Liver (tissue), 9 donors: ENCODE measurements around the gene SLC16A11. TPM values are rescaled to one million over a fixed set of nuclear protein-coding genes. Genes with fewer than 3 reads are reported as not detected.

Source experiments
- DNase-seq: peaks from one replicate; pipeline ENCODE4 v3.0.0-alpha.2; 2017; ENCODE audit warnings: low spot score
- H3K27ac ChIP-seq, 2 donors: one replicate each; pipeline ENCODE4 v1.7.0; 2013; ENCODE audit warnings: inconsistent platforms in 2 of 2, low read length in 2 of 2, control low read depth in 1 of 2, low read depth in 1 of 2, mild to moderate bottlenecking in 1 of 2
- H3K27me3 ChIP-seq, 4 donors: one replicate each; pipeline versions ENCODE4 v1.6.1 to v1.7.0; 2013; ENCODE audit warnings: low read length in 3 of 4, inconsistent platforms in 1 of 4, mild to moderate bottlenecking in 1 of 4, moderate library complexity in 1 of 4; ENCODE audit not compliant: control insufficient read depth in 4 of 4, insufficient read depth in 4 of 4
- H3K36me3 ChIP-seq, 4 donors: one replicate each; pipeline versions ENCODE4 v1.6.1 to v1.7.0; 2013; ENCODE audit warnings: low read length in 3 of 4, mild to moderate bottlenecking in 3 of 4, low read depth in 1 of 4, moderate library complexity in 1 of 4; ENCODE audit not compliant: control insufficient read depth in 4 of 4, insufficient read depth in 3 of 4
- H3K4me1 ChIP-seq, 4 donors: one replicate each; pipeline versions ENCODE4 v1.6.1 to v1.7.0; 2013; ENCODE audit warnings: low read length in 3 of 4, mild to moderate bottlenecking in 3 of 4, moderate library complexity in 1 of 4; ENCODE audit not compliant: control insufficient read depth in 4 of 4, insufficient read depth in 4 of 4
- H3K4me3 ChIP-seq, 3 donors: one replicate each; pipeline versions ENCODE4 v1.6.1 to v1.7.0; 2013; ENCODE audit warnings: low read length in 3 of 3, control low read depth in 1 of 3, low read depth in 1 of 3, mild to moderate bottlenecking in 1 of 3
- H3K9ac ChIP-seq, 2 donors: one replicate each; pipeline ENCODE4 v1.7.0; 2013; ENCODE audit warnings: low read length in 2 of 2, mild to moderate bottlenecking in 2 of 2, moderate library complexity in 2 of 2, control low read depth in 1 of 2, low read depth in 1 of 2
- H3K9me3 ChIP-seq, 4 donors: one replicate each; pipeline versions ENCODE4 v1.6.1 to v1.7.0; 2013; ENCODE audit warnings: low read length in 3 of 4; ENCODE audit not compliant: control insufficient read depth in 4 of 4
- ATF3 ChIP-seq: IDR thresholded peaks from 2 replicates; pipeline ENCODE4 v1.6.1; 2016; ENCODE audit warnings: antibody characterized with exemption
- CTCF ChIP-seq: fragments of 150-350 bp; IDR thresholded peaks from 2 replicates; pipeline ENCODE4 v1.5.1; 2017; ENCODE audit warnings: improper control_type of control experiment, low read depth, low read length; ENCODE audit not compliant: missing input control
- FOXA2 ChIP-seq: IDR thresholded peaks from 2 replicates; pipeline ENCODE4 v1.6.1; 2016; ENCODE audit warnings: antibody characterized with exemption
- HNF4A ChIP-seq, 2 donors: conservative IDR thresholded peaks; 2 replicates each; pipeline ENCODE4 v1.6.1; 2016; ENCODE audit warnings: antibody characterized with exemption in 2 of 2, mild to moderate bottlenecking in 2 of 2
- HNF4G ChIP-seq: IDR thresholded peaks from 2 replicates; pipeline ENCODE4 v1.6.1; 2016; ENCODE audit warnings: antibody characterized with exemption
- RAD21 ChIP-seq, 2 donors: IDR thresholded peaks; 2 replicates each; pipeline ENCODE4 v1.6.1; 2016; ENCODE audit warnings: antibody characterized with exemption in 2 of 2, mild to moderate bottlenecking in 2 of 2
- RXRA ChIP-seq, 2 donors: IDR thresholded peaks; 2 replicates each; pipeline ENCODE4 v1.6.1; 2017 to 2018; ENCODE audit warnings: antibody characterized with exemption in 2 of 2, mild to moderate bottlenecking in 1 of 2
- SP1 ChIP-seq: IDR thresholded peaks from 2 replicates; pipeline ENCODE4 v1.6.1; 2018; ENCODE audit warnings: antibody characterized with exemption, mild to moderate bottlenecking
- TAF1 ChIP-seq: conservative IDR thresholded peaks from 2 replicates; pipeline ENCODE4 v1.6.1; 2016; ENCODE audit warnings: antibody characterized with exemption, mild to moderate bottlenecking
- YY1 ChIP-seq: IDR thresholded peaks from 2 replicates; pipeline ENCODE4 v1.6.1; 2016; ENCODE audit warnings: antibody characterized with exemption, mild to moderate bottlenecking
- WGBS: extraction: QIAGEN DNeasy Blood & Tissue Kit; methylation state at CpG from one replicate; pipeline ENCODE4 v1.1.7; 2013; 5-methylcytosine and 5-hydroxymethylcytosine counted together
- polyA plus RNA-seq, 2 donors: library from polyadenylated mRNA; stranded (reverse) in 1 of 2; unstranded in 1 of 2; fragments of 200-250 nt in 1 of 2; fragments of >200 nt in 1 of 2; fragmentation: Nextera tagmentation in 1 of 2; extraction: Ambion mirVana in 1 of 2; gene quantifications; one replicate each; pipeline versions ENCODE4 v1.2.1 to v1.2.3, GENCODE V29; 2013 to 2015
- total RNA-seq, 2 donors: library from RNA; depleted of rRNA; stranded (reverse); fragments of >200 nt; gene quantifications; one replicate each; pipeline ENCODE4 v1.2.3, GENCODE V29; 2014
- donor health status: healthy.
- donor health status: healthy.
- donor health status: healthy.
- donor health status: healthy.
- donor health status: healthy.

The SLC16A11 gene
- total and polyA plus RNA-seq, 4 donors: 1.7 to 8.2 (median 3.1) TPM

- WGBS: 36% methylated on average over 51 of the region's 51 CpGs
- H3K4me3 ChIP-seq: peak overlapping the region in 1 of 3 donors; percentile 11
- H3K9ac ChIP-seq: peak overlapping the region in 1 of 2 donors; percentile 29
- peak; percentile 98 for DNase-seq
- TF ChIP-seq RXRA (IDR thresholded peaks at IDR 0.05) (peak in 1 of 2 donors; percentile 19), SP1 (peak; percentile 55), ATF3 (no peak)
- H3K27me3 ChIP-seq: no peaks in the 10 kb centered on the region
- H3K4me1 ChIP-seq: peaks cover 6 to 29% (median 16%) of the 10 kb centered on the region in 4 donors
- peak overlapping the region; percentile 53 to 69 for H3K27ac ChIP-seq
- H3K9me3 ChIP-seq: no peaks in the 10 kb centered on the region
- H3K36me3 ChIP-seq: no peaks in the 10 kb centered on the region
These were observed 20.1 kb downstream of the SLC16A11 start for GRCh38 chr17:7023576-7024401.

- peaks cover 6 to 29% (median 16%) of the 10 kb centered on the region in 4 donors for H3K4me1 ChIP-seq
- DNase-seq: peak; percentile 34
- TF ChIP-seq RAD21 (IDR thresholded peaks at IDR 0.05) (no peak), TAF1 (no peak), FOXA2 (no peak), HNF4A (conservative IDR thresholded peaks at IDR 0.05) (no peak)
These were observed 20.9 kb downstream of the SLC16A11 start, which contains the start of gene BCL6B for GRCh38 chr17:7022781-7023571. TSS of gene BCL6B (plus strand) at chr17:7023050. CDS start at chr17:7023672, 622 bp downstream.

GRCh38 chr17:7021993-7022778 is 21.7 kb downstream of the SLC16A11 start:
- Histone ChIP-seq H3K4me1 (peaks cover 6 to 29% (median 17%) of the 10 kb centered on the region in 4 donors), H3K9ac (peak overlapping the region; percentile 19 to 50), H3K27ac (peak overlapping the region; percentile 64 to 69), H3K9me3 (no peaks in the 10 kb centered on the region), H3K36me3 (no peaks in the 10 kb centered on the region), H3K4me3 (peak overlapping the region in 2 of 3 donors; percentile 21 to 24), H3K27me3 (no peaks in the 10 kb centered on the region)
- DNase-seq: peak; percentile 82
- 4% methylated on average over 53 of the region's 53 CpGs for WGBS
- TF ChIP-seq RAD21 (IDR thresholded peaks at IDR 0.05): peak; percentile 82 to 92
- TF ChIP-seq RXRA (IDR thresholded peaks at IDR 0.05): no peak
- TF ChIP-seq SP1: peak; percentile 91
- TF ChIP-seq ATF3: no peak
- TF ChIP-seq YY1: no peak
- peak; percentile 85 for TF ChIP-seq CTCF
- peak; percentile 74 to 89 for TF ChIP-seq HNF4A (conservative IDR thresholded peaks at IDR 0.05)
- TF ChIP-seq HNF4G: peak; percentile 67

More at GRCh38 chr17:7022781-7023571, 20.9 kb downstream of the SLC16A11 start, which contains the start of gene BCL6B:
- H3K4me3 ChIP-seq: peak within 1 kb of the TSS in 2 of 3 donors; percentile 21 to 24
- no peaks in the 10 kb centered on the region for H3K27me3 ChIP-seq
- peak within 1 kb of the TSS; percentile 64 to 69 for H3K27ac ChIP-seq
- peak within 1 kb of the TSS; percentile 29 to 50 for H3K9ac ChIP-seq
- H3K36me3 ChIP-seq: no peaks in the 10 kb centered on the region
- H3K9me3 ChIP-seq: no peaks in the 10 kb centered on the region
- 28% methylated on average over 47 of the region's 47 CpGs for WGBS
